GM23338 (cell line): Measurements from ENCODE around the gene WDR41. TPM values are rescaled to one million over a fixed set of nuclear protein-coding genes. Genes with fewer than 3 reads are reported as not detected.

Experiments used
- ATAC-seq: fragments of 200-7000 bp; cut with Tn5 transposase; 3 replicates; pipeline ENCODE4 v1.9.1; 2020
- DNase-seq: peaks from one replicate; pipeline ENCODE4 v3.0.0-alpha.2; 2015; ENCODE audit warnings: low spot score
- H2AFZ ChIP-seq: fragments of 200-600 bp; sonication (generic); 2 replicates; pipeline ENCODE4 v1.8.0; 2016; ENCODE audit warnings: antibody characterized with exemption, mild to moderate bottlenecking, moderate library complexity
- H3F3A ChIP-seq: fragments of 200-600 bp; sonication (generic); replicated peaks from 2 replicates; pipeline ENCODE4 v1.8.0; 2017; ENCODE audit warnings: antibody characterized with exemption, mixed run types, low read depth
- H3K27ac ChIP-seq: fragments of 200-600 bp; sonication (generic); 2 replicates; pipeline ENCODE4 v1.6.1; 2016; ENCODE audit warnings: low read depth
- H3K27me3 ChIP-seq: fragments of 200-600 bp; sonication (generic); 2 replicates; pipeline ENCODE4 v1.8.0; 2016; ENCODE audit warnings: mild to moderate bottlenecking, mixed run types, moderate library complexity; ENCODE audit not compliant: insufficient read depth
- H3K36me3 ChIP-seq: fragments of 200-600 bp; sonication (generic); 2 replicates; pipeline ENCODE4 v1.8.0; 2016; ENCODE audit warnings: mild to moderate bottlenecking; ENCODE audit not compliant: insufficient read depth
- H3K4me1 ChIP-seq: fragments of 200-600 bp; sonication (generic); 2 replicates; pipeline ENCODE4 v1.8.0; 2016; ENCODE audit warnings: mild to moderate bottlenecking, moderate library complexity; ENCODE audit not compliant: insufficient read depth
- H3K4me2 ChIP-seq: fragments of 200-600 bp; sonication (generic); 2 replicates; pipeline ENCODE4 v1.7.1; 2017; ENCODE audit warnings: mixed run types
- H3K4me3 ChIP-seq: fragments of 200-600 bp; sonication (generic); 2 replicates; pipeline ENCODE4 v1.6.1; 2016; ENCODE audit warnings: mixed run types
- H3K79me2 ChIP-seq: fragments of 200-600 bp; sonication (generic); replicated peaks from 2 replicates; pipeline ENCODE4 v1.8.0; 2017; ENCODE audit warnings: mild to moderate bottlenecking; ENCODE audit not compliant: insufficient read depth
- H3K9me2 ChIP-seq: fragments of 200-600 bp; sonication (generic); 2 replicates; pipeline ENCODE4 v1.8.0; 2017; ENCODE audit not compliant: insufficient read depth
- H4K20me1 ChIP-seq: fragments of 200-600 bp; sonication (generic); replicated peaks from 2 replicates; pipeline ENCODE4 v1.8.0; 2017; ENCODE audit warnings: mild to moderate bottlenecking; ENCODE audit not compliant: insufficient read depth
- H3K27ac Mint-ChIP-seq: 2 replicates; pipeline ENCODE4 v1.8.0; 2020; ENCODE audit warnings: inconsistent platforms, mild to moderate bottlenecking, moderate library complexity, mixed read lengths
- H3K27me3 Mint-ChIP-seq: 3 replicates; pipeline ENCODE4 v1.8.0; 2022; ENCODE audit warnings: low read depth, mild to moderate bottlenecking, moderate library complexity, mixed read lengths, inconsistent platforms; ENCODE audit not compliant: insufficient read depth, poor library complexity
- H3K36me3 Mint-ChIP-seq: 3 replicates; pipeline ENCODE4 v1.8.0; 2021; ENCODE audit warnings: low read depth, mild to moderate bottlenecking, inconsistent platforms, moderate library complexity, mixed read lengths
- H3K4me1 Mint-ChIP-seq: 3 replicates; pipeline ENCODE4 v1.8.0; 2020; ENCODE audit warnings: mild to moderate bottlenecking, inconsistent platforms, mixed read lengths
- H3K4me3 Mint-ChIP-seq: 3 replicates; pipeline ENCODE4 v1.8.0; 2021; ENCODE audit warnings: moderate library complexity, mild to moderate bottlenecking, inconsistent platforms, mixed read lengths
- H3K9me3 Mint-ChIP-seq: 3 replicates; pipeline ENCODE4 v1.8.0; 2020; ENCODE audit warnings: moderate library complexity, mild to moderate bottlenecking, inconsistent platforms, mixed read lengths
- CREB1 ChIP-seq: fragments of 250-450 bp; sonication (Bioruptor Pico); IDR thresholded peaks from 2 replicates; pipeline ENCODE4 v1.5.0; 2020; ENCODE audit warnings: low read depth, mild to moderate bottlenecking, moderate library complexity
- ETS1 ChIP-seq: IDR thresholded peaks from 2 replicates; pipeline ENCODE4 v1.6.1; 2016; ENCODE audit warnings: antibody characterized with exemption
- EZH2 ChIP-seq: fragments of 200-600 bp; sonication (generic); IDR thresholded peaks from one replicate; pipeline ENCODE4 v1.8.0; 2017; ENCODE audit warnings: antibody characterized with exemption, mild to moderate bottlenecking, low read depth; ENCODE audit not compliant: unreplicated experiment
- EZH2phosphoT487 ChIP-seq: fragments of 200-600 bp; sonication (generic); IDR thresholded peaks from one replicate; pipeline ENCODE4 v1.8.1; 2018; ENCODE audit warnings: antibody characterized with exemption; ENCODE audit not compliant: unreplicated experiment
- JUNB ChIP-seq: IDR thresholded peaks from one replicate; pipeline ENCODE4 v1.6.1; 2016; ENCODE audit warnings: antibody characterized with exemption; ENCODE audit not compliant: unreplicated experiment
- NANOG ChIP-seq: IDR thresholded peaks from 2 replicates; pipeline ENCODE4 v1.6.1; 2016; ENCODE audit warnings: antibody characterized with exemption, borderline replicate concordance
- POLR2AphosphoS5 ChIP-seq: IDR thresholded peaks from 2 replicates; pipeline ENCODE4 v1.6.1; 2016; ENCODE audit warnings: antibody characterized with exemption, low read depth
- STAT1 ChIP-seq: IDR thresholded peaks from one replicate; pipeline ENCODE4 v1.6.1; 2016; ENCODE audit warnings: antibody characterized with exemption; ENCODE audit not compliant: unreplicated experiment
- ZNF114 ChIP-seq: fragments of 250-450 bp; sonication (Bioruptor Pico); IDR thresholded peaks from 2 replicates; pipeline ENCODE4 v1.5.0; 2020; ENCODE audit warnings: mild to moderate bottlenecking, moderate library complexity
- ZNF331 ChIP-seq: fragments of 250-450 bp; sonication (Bioruptor Pico); IDR thresholded peaks from 2 replicates; pipeline ENCODE4 v1.5.0; 2020; ENCODE audit warnings: low read depth, mild to moderate bottlenecking, moderate library complexity
- polyA plus RNA-seq: library from polyadenylated mRNA; unstranded; fragments of >200 nt; fragmentation: Nextera tagmentation; extraction: Ambion mirVana; gene quantifications from 2 replicates; pipeline ENCODE4 v1.2.1, GENCODE V29; 2016
- total RNA-seq: library from RNA; depleted of rRNA; stranded (reverse); fragments of >200 nt; shearing (Covaris generic); gene quantifications from 2 replicates; pipeline ENCODE4 v1.2.3, GENCODE V29; 2014
- TF ChIP-seq, protein P1 (sequence below), 2 experiments: fragments of 200-600 bp in 1 of 2; sonication (generic) in 1 of 2; conservative IDR thresholded peaks; 2 replicates each; pipeline versions ENCODE4 v1.5.1 to v1.6.1; 2016 to 2017; ENCODE audit warnings: antibody characterized with exemption in 2 of 2, low read depth in 2 of 2, mild to moderate bottlenecking in 2 of 2, moderate library complexity in 1 of 2
- TF ChIP-seq, protein P2 (sequence below): fragments of 250-450 bp; sonication (Bioruptor Pico); IDR thresholded peaks from 2 replicates; pipeline ENCODE4 v1.5.0; 2020; ENCODE audit warnings: mild to moderate bottlenecking, moderate library complexity
- TF ChIP-seq, protein P3 (sequence below): IDR thresholded peaks from one replicate; pipeline ENCODE4 v1.6.1; 2018; ENCODE audit warnings: antibody characterized with exemption; ENCODE audit not compliant: unreplicated experiment

Gene WDR41
- total and polyA plus RNA-seq, 2 experiments from 2014 or later = 19.1 to 40.4 TPM

- Histone ChIP-seq H3K27me3 (no peaks in the 10 kb centered on the region), H3K79me2 (no peaks in the 10 kb centered on the region), H4K20me1 (no peaks in the 10 kb centered on the region), H3K4me1 (no peaks in the 10 kb centered on the region), H3F3A (no peaks in the 10 kb centered on the region), H2AFZ (no peak overlapping the region), H3K4me3 (no peak overlapping the region), H3K9me2 (no peaks in the 10 kb centered on the region), H3K4me2 (no peak overlapping the region), H3K36me3 (peaks cover 10% of the 10 kb centered on the region; the same call in 1 of the 2 replicates), H3K27ac (no peak overlapping the region)
- Mint-ChIP-seq H3K27me3 (peaks cover 6% of the 10 kb centered on the region), H3K9me3 (no peaks in the 10 kb centered on the region), H3K4me1 (no peaks in the 10 kb centered on the region), H3K36me3 (peaks cover 18% of the 10 kb centered on the region), H3K27ac (no peak overlapping the region), H3K4me3 (no peak overlapping the region)
- ATAC-seq = no peak
- DNase-seq = no peak
- no peak for TF ChIP-seq POLR2AphosphoS5
- no peak for TF ChIP-seq ETS1
- no peak for TF ChIP-seq ZNF331 (CRISPR knock-in tag)
- TF ChIP-seq NANOG = no peak
- no peak for TF ChIP-seq JUNB
- TF ChIP-seq STAT1 = no peak
- no peak for TF ChIP-seq EZH2phosphoT487
- TF ChIP-seq, protein P1, sequence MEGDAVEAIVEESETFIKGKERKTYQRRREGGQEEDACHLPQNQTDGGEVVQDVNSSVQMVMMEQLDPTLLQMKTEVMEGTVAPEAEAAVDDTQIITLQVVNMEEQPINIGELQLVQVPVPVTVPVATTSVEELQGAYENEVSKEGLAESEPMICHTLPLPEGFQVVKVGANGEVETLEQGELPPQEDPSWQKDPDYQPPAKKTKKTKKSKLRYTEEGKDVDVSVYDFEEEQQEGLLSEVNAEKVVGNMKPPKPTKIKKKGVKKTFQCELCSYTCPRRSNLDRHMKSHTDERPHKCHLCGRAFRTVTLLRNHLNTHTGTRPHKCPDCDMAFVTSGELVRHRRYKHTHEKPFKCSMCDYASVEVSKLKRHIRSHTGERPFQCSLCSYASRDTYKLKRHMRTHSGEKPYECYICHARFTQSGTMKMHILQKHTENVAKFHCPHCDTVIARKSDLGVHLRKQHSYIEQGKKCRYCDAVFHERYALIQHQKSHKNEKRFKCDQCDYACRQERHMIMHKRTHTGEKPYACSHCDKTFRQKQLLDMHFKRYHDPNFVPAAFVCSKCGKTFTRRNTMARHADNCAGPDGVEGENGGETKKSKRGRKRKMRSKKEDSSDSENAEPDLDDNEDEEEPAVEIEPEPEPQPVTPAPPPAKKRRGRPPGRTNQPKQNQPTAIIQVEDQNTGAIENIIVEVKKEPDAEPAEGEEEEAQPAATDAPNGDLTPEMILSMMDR (conservative IDR thresholded peaks at IDR 0.05; ENCODE audit: low read depth in 2 of 2) = no peak
- TF ChIP-seq CREB1 (CRISPR knock-in tag) = no peak
- TF ChIP-seq ZNF114 (CRISPR knock-in tag) = no peak
- no peak for TF ChIP-seq EZH2
- TF ChIP-seq, protein P2, sequence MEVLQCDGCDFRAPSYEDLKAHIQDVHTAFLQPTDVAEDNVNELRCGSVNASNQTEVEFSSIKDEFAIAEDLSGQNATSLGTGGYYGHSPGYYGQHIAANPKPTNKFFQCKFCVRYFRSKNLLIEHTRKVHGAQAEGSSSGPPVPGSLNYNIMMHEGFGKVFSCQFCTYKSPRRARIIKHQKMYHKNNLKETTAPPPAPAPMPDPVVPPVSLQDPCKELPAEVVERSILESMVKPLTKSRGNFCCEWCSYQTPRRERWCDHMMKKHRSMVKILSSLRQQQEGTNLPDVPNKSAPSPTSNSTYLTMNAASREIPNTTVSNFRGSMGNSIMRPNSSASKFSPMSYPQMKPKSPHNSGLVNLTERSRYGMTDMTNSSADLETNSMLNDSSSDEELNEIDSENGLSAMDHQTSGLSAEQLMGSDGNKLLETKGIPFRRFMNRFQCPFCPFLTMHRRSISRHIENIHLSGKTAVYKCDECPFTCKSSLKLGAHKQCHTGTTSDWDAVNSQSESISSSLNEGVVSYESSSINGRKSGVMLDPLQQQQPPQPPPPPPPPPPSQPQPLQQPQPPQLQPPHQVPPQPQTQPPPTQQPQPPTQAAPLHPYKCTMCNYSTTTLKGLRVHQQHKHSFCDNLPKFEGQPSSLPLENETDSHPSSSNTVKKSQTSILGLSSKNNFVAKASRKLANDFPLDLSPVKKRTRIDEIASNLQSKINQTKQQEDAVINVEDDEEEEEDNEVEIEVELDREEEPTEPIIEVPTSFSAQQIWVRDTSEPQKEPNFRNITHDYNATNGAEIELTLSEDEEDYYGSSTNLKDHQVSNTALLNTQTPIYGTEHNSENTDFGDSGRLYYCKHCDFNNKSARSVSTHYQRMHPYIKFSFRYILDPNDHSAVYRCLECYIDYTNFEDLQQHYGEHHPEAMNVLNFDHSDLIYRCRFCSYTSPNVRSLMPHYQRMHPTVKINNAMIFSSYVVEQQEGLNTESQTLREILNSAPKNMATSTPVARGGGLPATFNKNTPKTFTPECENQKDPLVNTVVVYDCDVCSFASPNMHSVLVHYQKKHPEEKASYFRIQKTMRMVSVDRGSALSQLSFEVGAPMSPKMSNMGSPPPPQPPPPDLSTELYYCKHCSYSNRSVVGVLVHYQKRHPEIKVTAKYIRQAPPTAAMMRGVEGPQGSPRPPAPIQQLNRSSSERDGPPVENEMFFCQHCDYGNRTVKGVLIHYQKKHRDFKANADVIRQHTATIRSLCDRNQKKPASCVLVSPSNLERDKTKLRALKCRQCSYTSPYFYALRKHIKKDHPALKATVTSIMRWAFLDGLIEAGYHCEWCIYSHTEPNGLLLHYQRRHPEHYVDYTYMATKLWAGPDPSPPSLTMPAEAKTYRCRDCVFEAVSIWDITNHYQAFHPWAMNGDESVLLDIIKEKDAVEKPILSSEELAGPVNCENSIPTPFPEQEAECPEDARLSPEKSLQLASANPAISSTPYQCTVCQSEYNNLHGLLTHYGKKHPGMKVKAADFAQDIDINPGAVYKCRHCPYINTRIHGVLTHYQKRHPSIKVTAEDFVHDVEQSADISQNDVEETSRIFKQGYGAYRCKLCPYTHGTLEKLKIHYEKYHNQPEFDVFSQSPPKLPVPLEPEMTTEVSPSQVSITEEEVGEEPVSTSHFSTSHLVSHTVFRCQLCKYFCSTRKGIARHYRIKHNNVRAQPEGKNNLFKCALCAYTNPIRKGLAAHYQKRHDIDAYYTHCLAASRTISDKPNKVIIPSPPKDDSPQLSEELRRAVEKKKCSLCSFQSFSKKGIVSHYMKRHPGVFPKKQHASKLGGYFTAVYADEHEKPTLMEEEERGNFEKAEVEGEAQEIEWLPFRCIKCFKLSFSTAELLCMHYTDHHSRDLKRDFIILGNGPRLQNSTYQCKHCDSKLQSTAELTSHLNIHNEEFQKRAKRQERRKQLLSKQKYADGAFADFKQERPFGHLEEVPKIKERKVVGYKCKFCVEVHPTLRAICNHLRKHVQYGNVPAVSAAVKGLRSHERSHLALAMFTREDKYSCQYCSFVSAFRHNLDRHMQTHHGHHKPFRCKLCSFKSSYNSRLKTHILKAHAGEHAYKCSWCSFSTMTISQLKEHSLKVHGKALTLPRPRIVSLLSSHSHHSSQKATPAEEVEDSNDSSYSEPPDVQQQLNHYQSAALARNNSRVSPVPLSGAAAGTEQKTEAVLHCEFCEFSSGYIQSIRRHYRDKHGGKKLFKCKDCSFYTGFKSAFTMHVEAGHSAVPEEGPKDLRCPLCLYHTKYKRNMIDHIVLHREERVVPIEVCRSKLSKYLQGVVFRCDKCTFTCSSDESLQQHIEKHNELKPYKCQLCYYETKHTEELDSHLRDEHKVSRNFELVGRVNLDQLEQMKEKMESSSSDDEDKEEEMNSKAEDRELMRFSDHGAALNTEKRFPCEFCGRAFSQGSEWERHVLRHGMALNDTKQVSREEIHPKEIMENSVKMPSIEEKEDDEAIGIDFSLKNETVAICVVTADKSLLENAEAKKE (CRISPR knock-in tag) = no peak
- TF ChIP-seq, protein P3, sequence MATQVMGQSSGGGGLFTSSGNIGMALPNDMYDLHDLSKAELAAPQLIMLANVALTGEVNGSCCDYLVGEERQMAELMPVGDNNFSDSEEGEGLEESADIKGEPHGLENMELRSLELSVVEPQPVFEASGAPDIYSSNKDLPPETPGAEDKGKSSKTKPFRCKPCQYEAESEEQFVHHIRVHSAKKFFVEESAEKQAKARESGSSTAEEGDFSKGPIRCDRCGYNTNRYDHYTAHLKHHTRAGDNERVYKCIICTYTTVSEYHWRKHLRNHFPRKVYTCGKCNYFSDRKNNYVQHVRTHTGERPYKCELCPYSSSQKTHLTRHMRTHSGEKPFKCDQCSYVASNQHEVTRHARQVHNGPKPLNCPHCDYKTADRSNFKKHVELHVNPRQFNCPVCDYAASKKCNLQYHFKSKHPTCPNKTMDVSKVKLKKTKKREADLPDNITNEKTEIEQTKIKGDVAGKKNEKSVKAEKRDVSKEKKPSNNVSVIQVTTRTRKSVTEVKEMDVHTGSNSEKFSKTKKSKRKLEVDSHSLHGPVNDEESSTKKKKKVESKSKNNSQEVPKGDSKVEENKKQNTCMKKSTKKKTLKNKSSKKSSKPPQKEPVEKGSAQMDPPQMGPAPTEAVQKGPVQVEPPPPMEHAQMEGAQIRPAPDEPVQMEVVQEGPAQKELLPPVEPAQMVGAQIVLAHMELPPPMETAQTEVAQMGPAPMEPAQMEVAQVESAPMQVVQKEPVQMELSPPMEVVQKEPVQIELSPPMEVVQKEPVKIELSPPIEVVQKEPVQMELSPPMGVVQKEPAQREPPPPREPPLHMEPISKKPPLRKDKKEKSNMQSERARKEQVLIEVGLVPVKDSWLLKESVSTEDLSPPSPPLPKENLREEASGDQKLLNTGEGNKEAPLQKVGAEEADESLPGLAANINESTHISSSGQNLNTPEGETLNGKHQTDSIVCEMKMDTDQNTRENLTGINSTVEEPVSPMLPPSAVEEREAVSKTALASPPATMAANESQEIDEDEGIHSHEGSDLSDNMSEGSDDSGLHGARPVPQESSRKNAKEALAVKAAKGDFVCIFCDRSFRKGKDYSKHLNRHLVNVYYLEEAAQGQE = no peak
These were observed 39.8 kb downstream of the WDR41 start for GRCh38 chr5:77452351-77452750.
